ENCODE measurements around the gene PRKD2.

The PRKD2 gene

DNA sequence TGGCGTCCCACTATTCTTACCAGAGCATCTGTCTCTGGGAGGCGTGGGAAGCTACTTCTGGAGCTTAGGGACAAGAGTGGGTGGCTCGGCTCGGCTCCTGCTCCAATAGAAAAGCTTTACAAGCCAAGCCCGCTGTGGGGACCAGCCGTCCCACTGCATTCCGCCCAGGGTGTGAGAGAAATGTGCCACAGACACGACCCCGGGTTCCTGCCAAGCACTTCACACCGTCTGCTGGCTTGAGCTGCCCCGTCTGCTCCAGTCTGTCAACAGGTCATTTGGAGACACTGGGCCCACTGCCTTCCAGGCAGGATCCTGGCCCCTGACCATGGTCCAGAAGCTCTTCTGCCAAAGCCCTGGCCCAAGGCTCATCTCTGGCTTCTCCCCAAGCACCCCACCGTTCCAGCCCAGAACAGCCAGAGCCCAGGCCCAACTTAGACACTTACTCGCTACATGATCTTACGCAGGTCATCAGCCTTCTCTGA is 22.4 kb upstream of the PRKD2 start:
- no peak for DNase-seq (ENCODE audit: low read depth)
- TF ChIP-seq, protein P1, sequence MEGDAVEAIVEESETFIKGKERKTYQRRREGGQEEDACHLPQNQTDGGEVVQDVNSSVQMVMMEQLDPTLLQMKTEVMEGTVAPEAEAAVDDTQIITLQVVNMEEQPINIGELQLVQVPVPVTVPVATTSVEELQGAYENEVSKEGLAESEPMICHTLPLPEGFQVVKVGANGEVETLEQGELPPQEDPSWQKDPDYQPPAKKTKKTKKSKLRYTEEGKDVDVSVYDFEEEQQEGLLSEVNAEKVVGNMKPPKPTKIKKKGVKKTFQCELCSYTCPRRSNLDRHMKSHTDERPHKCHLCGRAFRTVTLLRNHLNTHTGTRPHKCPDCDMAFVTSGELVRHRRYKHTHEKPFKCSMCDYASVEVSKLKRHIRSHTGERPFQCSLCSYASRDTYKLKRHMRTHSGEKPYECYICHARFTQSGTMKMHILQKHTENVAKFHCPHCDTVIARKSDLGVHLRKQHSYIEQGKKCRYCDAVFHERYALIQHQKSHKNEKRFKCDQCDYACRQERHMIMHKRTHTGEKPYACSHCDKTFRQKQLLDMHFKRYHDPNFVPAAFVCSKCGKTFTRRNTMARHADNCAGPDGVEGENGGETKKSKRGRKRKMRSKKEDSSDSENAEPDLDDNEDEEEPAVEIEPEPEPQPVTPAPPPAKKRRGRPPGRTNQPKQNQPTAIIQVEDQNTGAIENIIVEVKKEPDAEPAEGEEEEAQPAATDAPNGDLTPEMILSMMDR (IDR thresholded peaks at IDR 0.05; ENCODE audit: low read length, missing control alignments) = no peak
- H3K4me3 ChIP-seq (replicated peaks; ENCODE audit: low read depth, low read length) = no peak overlapping the region

GRCh38 chr19:46737761-46738171 is 20.9 kb upstream of the PRKD2 start:
- TF ChIP-seq, protein P1 (IDR thresholded peaks at IDR 0.05; ENCODE audit: low read length, missing control alignments) = no peak
- DNase-seq (ENCODE audit: low read depth) = no peak
- H3K4me3 ChIP-seq (replicated peaks; ENCODE audit: low read depth, low read length) = no peak overlapping the region

GRCh38 chr19:46737298-46737654 is 20.4 kb upstream of the PRKD2 start:
- no peak overlapping the region for H3K4me3 ChIP-seq (replicated peaks; ENCODE audit: low read depth, low read length)
- TF ChIP-seq, protein P1 (IDR thresholded peaks at IDR 0.05; ENCODE audit: low read length, missing control alignments) = no peak
- DNase-seq (ENCODE audit: low read depth) = no peak

DNA sequence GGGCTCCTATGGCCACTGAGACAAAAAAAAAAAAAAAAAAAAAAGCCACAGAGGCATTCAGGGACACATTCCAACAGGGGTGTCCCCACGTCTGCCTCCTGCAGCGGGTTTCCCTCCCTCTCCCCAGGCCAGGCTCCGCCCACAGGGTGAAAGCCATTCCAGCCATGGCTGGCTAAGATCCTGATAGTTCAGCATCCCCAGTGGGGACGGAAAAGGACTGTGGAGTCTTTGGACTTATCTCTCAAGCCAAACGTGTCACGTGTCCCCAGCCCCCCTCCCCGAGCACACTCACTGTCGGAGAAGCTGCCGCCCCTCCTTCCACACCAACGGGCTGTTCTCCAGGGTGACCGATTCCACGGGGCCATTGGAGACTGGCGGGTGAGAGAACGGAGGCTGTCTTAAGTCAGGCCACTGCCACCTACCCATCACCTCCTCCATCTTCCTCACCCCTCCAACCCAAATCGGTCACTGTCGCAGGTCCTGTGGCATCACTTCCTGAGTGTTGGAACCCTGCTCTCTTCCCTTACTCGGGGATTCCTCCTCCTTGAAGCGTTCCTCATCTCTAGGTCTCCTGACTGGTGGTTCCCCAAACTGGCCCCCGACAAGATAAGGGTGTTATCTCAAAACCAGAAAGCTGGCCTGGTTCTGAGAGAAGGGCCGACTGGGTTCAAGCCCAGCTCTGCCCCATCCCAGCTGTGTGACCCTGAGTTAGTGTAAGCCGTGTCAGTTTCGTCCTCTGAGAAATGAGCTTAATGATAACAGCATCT is 19.8 kb upstream of the PRKD2 start:
- TF ChIP-seq, protein P1 (IDR thresholded peaks at IDR 0.05; ENCODE audit: low read length, missing control alignments) = no peak
- DNase-seq (ENCODE audit: low read depth) = no peak
- H3K4me3 ChIP-seq (replicated peaks; ENCODE audit: low read depth, low read length) = no peak overlapping the region

DNA sequence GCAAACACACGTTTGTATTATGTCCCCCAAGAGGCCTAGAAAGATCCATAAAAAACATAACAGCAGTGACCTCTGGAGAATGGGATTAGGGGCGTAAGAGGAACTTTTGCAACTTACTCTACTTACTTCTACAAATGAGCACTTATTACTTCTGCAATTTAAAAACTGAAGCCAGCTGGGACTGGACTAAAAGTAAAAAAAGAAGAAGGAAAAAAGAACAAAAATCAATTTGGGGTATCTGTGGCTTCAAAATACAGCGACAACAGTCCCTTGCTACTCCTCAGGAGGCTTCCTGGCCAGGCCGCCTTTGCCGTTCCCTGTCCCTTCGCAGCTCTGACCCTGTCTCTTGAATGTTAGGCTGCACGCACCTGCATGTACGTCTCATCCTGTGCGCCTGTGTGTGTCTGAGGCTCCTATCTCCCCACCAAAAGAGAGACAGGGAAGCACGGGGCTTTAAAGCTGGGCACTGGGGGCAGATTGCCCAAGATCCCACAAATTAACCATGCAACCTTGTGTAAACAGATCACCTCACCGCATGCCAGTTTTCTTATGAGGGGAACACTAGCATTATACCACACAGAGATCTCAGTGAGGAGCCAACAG is 16.9 kb upstream of the PRKD2 start:
- TF ChIP-seq, protein P1 (IDR thresholded peaks at IDR 0.05; ENCODE audit: low read length, missing control alignments) = no peak
- no peak overlapping the region for H3K4me3 ChIP-seq (replicated peaks; ENCODE audit: low read depth, low read length)
- DNase-seq (ENCODE audit: low read depth) = no peak

- TF ChIP-seq, protein P1 (IDR thresholded peaks at IDR 0.05; ENCODE audit: low read length, missing control alignments) = no peak
- DNase-seq (ENCODE audit: low read depth) = no peak
- H3K4me3 ChIP-seq (replicated peaks; ENCODE audit: low read depth, low read length) = no peak overlapping the region
These were observed 16.2 kb upstream of the PRKD2 start for GRCh38 chr19:46732966-46733689.

All from fibroblast of pulmonary artery (primary cell).